SK-MEL-5 (cell line): Measurements from ENCODE around the gene TOPBP1. TPM values are rescaled to one million over a fixed set of nuclear protein-coding genes. Genes with fewer than 3 reads are reported as not detected.
"Not testable (repeated sequence)": the region's sequence is repeated elsewhere in the genome, so short reads cannot be mapped to it uniquely, and the experiment has no call there.

Source experiments
- DNase-seq: peaks from one replicate; pipeline ENCODE4 v3.0.0-alpha.2; 2016; ENCODE audit warnings: low read depth, low spot score
- in situ Hi-C: cut with HindIII; loops from 2 replicates; pipeline ENCODE4 v1.10.0; 2016; ENCODE audit warnings: low sequenced_read_pairs, high pct_unique_total_duplicates, low pct_unique_long_range_greater_than_20kb
- small RNA-seq, 2 experiments: library from RNA; depleted of rRNA; stranded (forward); fragments of <200 nt; gene quantifications; one replicate each; pipeline ENCODE3, GENCODE V24; 2014
- total RNA-seq: library from RNA; depleted of rRNA; stranded (reverse); fragments of >200 nt; shearing (Covaris generic); gene quantifications from 2 replicates; pipeline ENCODE4 v1.2.3, GENCODE V29; 2014; rRNA removed

TOPBP1 gene
- total RNA-seq, 1 experiment from 2014 or later: 66.9 TPM

DNA sequence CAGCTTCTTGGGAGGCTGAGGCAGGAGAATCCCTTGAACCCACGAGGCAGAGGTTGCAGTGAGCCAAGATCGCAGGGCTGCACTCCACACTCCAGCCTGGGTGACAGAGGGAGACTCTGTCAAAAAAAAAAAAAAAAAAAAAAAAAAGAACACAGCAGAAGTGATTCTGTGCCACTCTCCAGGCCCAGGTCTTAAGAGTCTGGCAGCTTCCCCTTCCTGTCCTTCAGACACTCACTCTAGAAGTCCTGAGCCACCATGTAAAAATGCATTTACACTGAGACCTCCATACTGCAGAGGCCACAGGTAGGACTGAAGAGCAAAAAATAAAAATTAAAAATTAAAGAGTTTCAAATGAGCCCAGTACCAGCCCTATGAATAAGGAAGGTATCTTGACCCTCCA, 100.1 kb downstream of the TOPBP1 start:
- in situ Hi-C loops: no loop called here
- DNase-seq: no peak

DNA sequence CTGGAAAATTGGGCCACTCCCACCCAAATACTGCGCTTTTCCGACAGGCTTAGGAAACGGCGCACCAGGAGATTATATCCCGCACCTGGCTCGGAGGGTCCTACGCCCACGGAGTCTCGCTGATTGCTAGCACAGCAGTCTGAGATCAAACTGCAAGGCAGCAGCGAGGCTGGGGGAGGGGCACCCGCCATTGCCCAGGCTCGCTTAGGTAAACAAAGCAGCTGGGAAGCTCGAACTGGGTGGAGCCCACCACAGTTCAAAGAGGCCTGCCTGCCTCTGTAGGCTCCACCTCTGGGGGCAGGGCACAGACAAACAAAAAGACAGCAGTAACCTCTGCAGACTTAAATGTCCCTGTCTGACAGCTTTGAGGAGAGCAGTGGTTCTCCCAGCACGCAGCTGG, 110.2 kb downstream of the TOPBP1 start:
- in situ Hi-C loops, DNase-seq: not testable (repeated sequence)

Small RNA genes lying within 50 kb of the gene (small RNA-seq; reads per million reads assigned to genes)
- gene RF00438 (0 reads per million in 2 experiments), gene RNA5SP140 (0 to 0.19 reads per million in 2 experiments), gene RNU6-678P (0 reads per million in 2 experiments)

Other genes starting within 250 kb of the TOPBP1 start
- 131 and 133 TPM in 2 replicates for gene CDV3, start 88.3 kb downstream of the TOPBP1 start, total RNA-seq
- gene TF, start 84.5 kb upstream of the TOPBP1 start, total RNA-seq: 0.34 and 0.59 TPM in 2 replicates
- gene SRPRB, start 143.9 kb upstream of the TOPBP1 start, total RNA-seq: 93.5 and 95.4 TPM in 2 replicates
- 4.0 and 5.2 TPM in 2 replicates for gene RAB6B, start 233.9 kb upstream of the TOPBP1 start, total RNA-seq